Glutamatergic neuron (in vitro differentiated cells): ENCODE measurements around the gene ZNF438. TPM values are rescaled to one million over a fixed set of nuclear protein-coding genes. Genes with fewer than 3 reads are reported as not detected.

Experiments
- DNase-seq: peaks from one replicate; pipeline ENCODE4 v3.0.0; 2022
- H3K27ac Mint-ChIP-seq: one replicate; pipeline ENCODE4 v1.8.0; 2020; ENCODE audit warnings: mild to moderate bottlenecking, mixed read lengths, inconsistent platforms; ENCODE audit not compliant: unreplicated experiment
- H3K27me3 Mint-ChIP-seq: one replicate; pipeline ENCODE4 v1.8.0; 2020; ENCODE audit warnings: mild to moderate bottlenecking, moderate library complexity, mixed read lengths, inconsistent platforms; ENCODE audit not compliant: unreplicated experiment
- H3K36me3 Mint-ChIP-seq: one replicate; pipeline ENCODE4 v1.8.0; 2020; ENCODE audit warnings: mild to moderate bottlenecking, mixed read lengths, inconsistent platforms; ENCODE audit not compliant: unreplicated experiment
- H3K4me1 Mint-ChIP-seq: one replicate; pipeline ENCODE4 v1.8.0; 2020; ENCODE audit warnings: mild to moderate bottlenecking, low read depth, mixed read lengths, inconsistent platforms; ENCODE audit not compliant: unreplicated experiment
- H3K4me3 Mint-ChIP-seq: one replicate; pipeline ENCODE4 v1.8.0; 2020; ENCODE audit warnings: mild to moderate bottlenecking, mixed read lengths, inconsistent platforms; ENCODE audit not compliant: unreplicated experiment
- H3K9me3 Mint-ChIP-seq: one replicate; pipeline ENCODE4 v1.8.0; 2020; ENCODE audit warnings: mild to moderate bottlenecking, moderate library complexity, mixed read lengths, inconsistent platforms; ENCODE audit not compliant: unreplicated experiment
- total RNA-seq: library from RNA; stranded (reverse); fragmentation: NEBNext Ultra II Directional; extraction: Animal tissue kit (Norgen Biotek cat#: 25700); gene quantifications from one replicate; pipeline ENCODE4 v1.2.1, GENCODE V29; 2021; ENCODE audit not compliant: unreplicated experiment
- TF ChIP-seq, protein P1 (sequence below): fragments of 200-600 bp; sonication (generic); IDR thresholded peaks from one replicate; pipeline ENCODE4 v1.5.0; 2021; ENCODE audit not compliant: partially characterized antibody, unreplicated experiment

ZNF438 gene
- total RNA-seq, 1 donor from 2014 or later, result 3.5 TPM

- no peak for DNase-seq
- Mint-ChIP-seq H3K4me3 (no peak overlapping the region), H3K36me3 (no peaks in the 10 kb centered on the region), H3K27me3 (no peaks in the 10 kb centered on the region), H3K4me1 (peaks cover 2% of the 10 kb centered on the region), H3K9me3 (peaks cover 1% of the 10 kb centered on the region), H3K27ac (no peak overlapping the region)
- TF ChIP-seq, protein P1, sequence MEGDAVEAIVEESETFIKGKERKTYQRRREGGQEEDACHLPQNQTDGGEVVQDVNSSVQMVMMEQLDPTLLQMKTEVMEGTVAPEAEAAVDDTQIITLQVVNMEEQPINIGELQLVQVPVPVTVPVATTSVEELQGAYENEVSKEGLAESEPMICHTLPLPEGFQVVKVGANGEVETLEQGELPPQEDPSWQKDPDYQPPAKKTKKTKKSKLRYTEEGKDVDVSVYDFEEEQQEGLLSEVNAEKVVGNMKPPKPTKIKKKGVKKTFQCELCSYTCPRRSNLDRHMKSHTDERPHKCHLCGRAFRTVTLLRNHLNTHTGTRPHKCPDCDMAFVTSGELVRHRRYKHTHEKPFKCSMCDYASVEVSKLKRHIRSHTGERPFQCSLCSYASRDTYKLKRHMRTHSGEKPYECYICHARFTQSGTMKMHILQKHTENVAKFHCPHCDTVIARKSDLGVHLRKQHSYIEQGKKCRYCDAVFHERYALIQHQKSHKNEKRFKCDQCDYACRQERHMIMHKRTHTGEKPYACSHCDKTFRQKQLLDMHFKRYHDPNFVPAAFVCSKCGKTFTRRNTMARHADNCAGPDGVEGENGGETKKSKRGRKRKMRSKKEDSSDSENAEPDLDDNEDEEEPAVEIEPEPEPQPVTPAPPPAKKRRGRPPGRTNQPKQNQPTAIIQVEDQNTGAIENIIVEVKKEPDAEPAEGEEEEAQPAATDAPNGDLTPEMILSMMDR, result no peak
These were observed 137.4 kb downstream of the ZNF438 start for GRCh38 chr10:30894221-30894620.

DNA sequence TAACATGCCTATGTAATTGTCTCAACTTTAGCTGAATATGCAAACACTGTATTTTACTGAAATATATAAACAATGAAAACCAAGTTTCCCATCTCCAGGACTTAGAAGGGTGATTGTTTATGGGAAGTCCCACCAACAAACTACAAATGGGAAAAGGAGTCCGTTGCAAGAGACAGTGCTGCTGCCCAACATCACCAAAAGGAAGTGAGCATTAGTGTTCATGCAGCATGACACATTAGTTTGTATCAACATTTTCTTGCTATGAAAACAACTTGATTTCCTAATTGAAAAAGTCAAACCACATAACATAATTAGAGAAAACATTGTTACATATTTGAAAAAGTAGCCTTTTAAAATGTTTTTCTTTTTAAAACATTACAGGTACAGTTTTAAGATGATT lies 138.5 kb downstream of the ZNF438 start:
- no peak for DNase-seq
- Mint-ChIP-seq H3K27ac (no peak overlapping the region), H3K27me3 (no peaks in the 10 kb centered on the region), H3K4me3 (no peak overlapping the region), H3K9me3 (peaks cover 1% of the 10 kb centered on the region), H3K36me3 (no peaks in the 10 kb centered on the region), H3K4me1 (peaks cover 2% of the 10 kb centered on the region)
- TF ChIP-seq, protein P1, result no peak

DNA sequence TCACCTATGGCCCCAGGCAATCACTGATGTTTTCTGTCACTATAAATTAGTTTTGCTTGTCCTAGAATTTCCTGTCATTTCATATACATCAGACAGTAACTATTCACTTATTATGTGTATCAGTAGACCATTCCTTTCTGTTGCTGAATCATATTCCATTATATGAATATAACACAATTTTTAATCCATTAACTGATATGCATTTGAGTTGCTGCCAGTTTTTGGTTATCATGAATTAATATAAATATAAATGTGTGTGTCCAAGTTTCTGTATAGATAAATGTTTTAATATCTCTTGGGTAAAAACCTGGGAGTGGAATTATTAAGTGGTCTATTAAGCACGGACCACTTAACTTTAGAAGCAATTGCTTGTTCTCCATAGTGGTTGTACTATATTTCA lies 143.8 kb downstream of the ZNF438 start:
- no peak overlapping the region for H3K27ac Mint-ChIP-seq
- H3K27me3 Mint-ChIP-seq, result no peaks in the 10 kb centered on the region

GRCh38 chr10:30885423-30885822 lies 146.2 kb downstream of the ZNF438 start:
- H3K9me3 Mint-ChIP-seq, result no peaks in the 10 kb centered on the region
- DNase-seq, result no peak
- TF ChIP-seq, protein P1, result no peak
- no peak overlapping the region for H3K27ac Mint-ChIP-seq
- peaks cover 2% of the 10 kb centered on the region for H3K4me1 Mint-ChIP-seq
- no peak overlapping the region for H3K4me3 Mint-ChIP-seq
- no peaks in the 10 kb centered on the region for H3K36me3 Mint-ChIP-seq
- no peaks in the 10 kb centered on the region for H3K27me3 Mint-ChIP-seq

More for the DNA sequence above, 143.8 kb downstream of the ZNF438 start:
- Mint-ChIP-seq H3K36me3 (no peaks in the 10 kb centered on the region), H3K9me3 (no peaks in the 10 kb centered on the region), H3K4me1 (no peaks in the 10 kb centered on the region), H3K4me3 (no peak overlapping the region)
- TF ChIP-seq, protein P1, result no peak
- DNase-seq, result no peak

- H3K9me3 Mint-ChIP-seq, result no peaks in the 10 kb centered on the region
- H3K27me3 Mint-ChIP-seq, result no peaks in the 10 kb centered on the region
- H3K4me1 Mint-ChIP-seq, result peaks cover 2% of the 10 kb centered on the region
- H3K4me3 Mint-ChIP-seq, result no peak overlapping the region
- DNase-seq, result no peak
- H3K27ac Mint-ChIP-seq, result no peak overlapping the region
- TF ChIP-seq, protein P1, result no peak
- peaks cover 6% of the 10 kb centered on the region for H3K36me3 Mint-ChIP-seq
These were observed 147.9 kb downstream of the ZNF438 start for GRCh38 chr10:30883751-30884150.
